CD4-positive, alpha-beta T cell (primary cell): ENCODE data around the gene DUOXA2. TPM values are rescaled to one million over a fixed set of nuclear protein-coding genes. Genes with fewer than 3 reads are reported as not detected.
A peak's percentile ranks its signal among the peaks of the same experiment; 100 is the strongest.

Experiments used
- ATAC-seq: fragments of 200-7000 bp; cut with Tn5 transposase; one replicate; pipeline ENCODE4 v1.10.0; 2022; ENCODE audit warnings: mild to moderate bottlenecking; ENCODE audit not compliant: poor library complexity
- CTCF ChIA-PET: fragments of 350-600 bp; sonication (Branson Sonifier 250); formaldehyde crosslinking; loops from one replicate; lab custom pipeline; 2021; ENCODE audit warnings: antibody characterized with exemption, inconsistent platforms; lab: Charles Lee
- POLR2A ChIA-PET: fragments of 350-600 bp; sonication (Branson Sonifier 250); formaldehyde crosslinking; loops from one replicate; lab custom pipeline; 2021; ENCODE audit warnings: antibody characterized with exemption, inconsistent platforms; lab: Charles Lee
- DNase-seq, 14 experiments: peaks; one replicate each; pipeline ENCODE4 v3.0.0-alpha.2; 2013 to 2020; ENCODE audit warnings: mixed read lengths in 2 of 14
- H3K27ac ChIP-seq, 2 donors: one replicate each; pipeline versions ENCODE4 v1.5.1 to v1.7.0; 2013; ENCODE audit warnings: low read length in 2 of 2, low read depth in 1 of 2, mild to moderate bottlenecking in 1 of 2
- H3K27me3 ChIP-seq, 2 experiments: 1 replicate in 1 of 2; 2 replicates in 1 of 2; pipeline versions ENCODE4 v1.6.1 to v1.7.0; 2013; ENCODE audit warnings: low read length in 2 of 2, control low read depth in 1 of 2, mild to moderate bottlenecking in 1 of 2, moderate library complexity in 1 of 2; ENCODE audit not compliant: insufficient read depth in 2 of 2, control insufficient read depth in 1 of 2
- H3K36me3 ChIP-seq: one replicate; pipeline ENCODE4 v1.6.1; 2013; ENCODE audit warnings: low read length, control low read depth; ENCODE audit not compliant: insufficient read depth
- H3K4me1 ChIP-seq: one replicate; pipeline ENCODE4 v1.6.1; 2013; ENCODE audit warnings: low read length, control low read depth; ENCODE audit not compliant: insufficient read depth
- H3K4me3 ChIP-seq: one replicate; pipeline ENCODE4 v1.5.1; 2013; ENCODE audit warnings: mild to moderate bottlenecking, low read length, moderate library complexity
- H3K9me3 ChIP-seq, 2 experiments: 1 replicate in 1 of 2; 2 replicates in 1 of 2; pipeline versions ENCODE4 v1.6.1 to v1.7.0; 2013; ENCODE audit warnings: low read length in 2 of 2, mild to moderate bottlenecking in 2 of 2, control low read depth in 1 of 2, moderate library complexity in 1 of 2; ENCODE audit not compliant: control insufficient read depth in 1 of 2, insufficient read depth in 1 of 2
- H3K27ac Mint-ChIP-seq: one replicate; pipeline ENCODE4 v1.8.0; 2020; ENCODE audit warnings: mixed read lengths
- H3K27me3 Mint-ChIP-seq: one replicate; pipeline ENCODE4 v1.8.0; 2021; ENCODE audit warnings: mixed read lengths
- H3K36me3 Mint-ChIP-seq: one replicate; pipeline ENCODE4 v1.8.0; 2021; ENCODE audit warnings: low read depth, mixed read lengths
- H3K4me1 Mint-ChIP-seq: one replicate; pipeline ENCODE4 v1.8.0; 2021; ENCODE audit warnings: low read depth, mixed read lengths
- H3K4me3 Mint-ChIP-seq: one replicate; pipeline ENCODE4 v1.8.0; 2020; ENCODE audit warnings: mild to moderate bottlenecking, mixed read lengths
- H3K9me3 Mint-ChIP-seq: one replicate; pipeline ENCODE4 v1.8.0; 2020; ENCODE audit warnings: mixed read lengths
- intact Hi-C, 2 experiments: fragments of 100-400 bp; cut with DNase I in 1 of 2; cut with micrococcal nuclease in 1 of 2; formaldehyde crosslinking; loops; one replicate each; pipeline versions ENCODE4 v1.15.1 to v1.9.0; 2023 to 2025; cut with DNase I, micrococcal nuclease
- total RNA-seq, 174 experiments: library from RNA in 2 of 174; stranded (reverse) in 2 of 174; gene quantifications; one replicate each; pipeline ENCODE4 v1.2.3 and lab custom pipeline; 2021 to 2026
- TF ChIP-seq, protein P1 (sequence below): fragments of 200-600 bp; IDR thresholded peaks from one replicate; pipeline ENCODE4 v1.8.0; 2022; ENCODE audit warnings: antibody characterized with exemption, mild to moderate bottlenecking

DUOXA2 gene
- total RNA-seq, 2 experiments from 2014 or later: not detected

DNA sequence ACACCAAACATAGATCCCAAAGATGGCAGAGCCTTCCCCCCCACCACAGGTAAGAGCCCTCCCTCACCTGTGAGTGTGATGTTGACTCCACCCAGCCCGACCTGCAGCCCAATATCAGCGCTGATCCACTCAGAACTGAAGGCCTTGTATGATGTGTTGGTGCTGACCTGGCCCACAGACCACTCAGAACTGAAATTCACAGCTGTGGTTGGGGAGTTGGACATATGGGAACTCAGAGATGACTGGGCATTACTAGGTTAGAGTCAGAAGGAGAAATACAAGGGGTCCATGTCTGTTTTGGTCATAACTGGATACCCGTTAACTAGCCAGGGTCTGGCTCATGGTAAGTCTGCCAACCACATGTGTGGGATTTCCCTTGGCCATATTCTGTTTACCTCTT lies 6.9 kb downstream of the DUOXA2 start:
- Histone ChIP-seq H3K27me3 (peaks cover 39 to 47% of the 10 kb centered on the region in 2 experiments), H3K4me1 (peaks cover 21% of the 10 kb centered on the region), H3K9me3 (peaks cover 0 to 11% of the 10 kb centered on the region in 2 experiments), H3K36me3 (no peaks in the 10 kb centered on the region), H3K27ac (no peak overlapping the region), H3K4me3 (no peak overlapping the region)
- Mint-ChIP-seq H3K27me3 (peaks cover 75% of the 10 kb centered on the region), H3K9me3 (no peaks in the 10 kb centered on the region), H3K4me1 (peaks cover 18% of the 10 kb centered on the region), H3K36me3 (no peaks in the 10 kb centered on the region), H3K27ac (no peak overlapping the region), H3K4me3 (no peak overlapping the region)
- TF ChIP-seq, protein P1, sequence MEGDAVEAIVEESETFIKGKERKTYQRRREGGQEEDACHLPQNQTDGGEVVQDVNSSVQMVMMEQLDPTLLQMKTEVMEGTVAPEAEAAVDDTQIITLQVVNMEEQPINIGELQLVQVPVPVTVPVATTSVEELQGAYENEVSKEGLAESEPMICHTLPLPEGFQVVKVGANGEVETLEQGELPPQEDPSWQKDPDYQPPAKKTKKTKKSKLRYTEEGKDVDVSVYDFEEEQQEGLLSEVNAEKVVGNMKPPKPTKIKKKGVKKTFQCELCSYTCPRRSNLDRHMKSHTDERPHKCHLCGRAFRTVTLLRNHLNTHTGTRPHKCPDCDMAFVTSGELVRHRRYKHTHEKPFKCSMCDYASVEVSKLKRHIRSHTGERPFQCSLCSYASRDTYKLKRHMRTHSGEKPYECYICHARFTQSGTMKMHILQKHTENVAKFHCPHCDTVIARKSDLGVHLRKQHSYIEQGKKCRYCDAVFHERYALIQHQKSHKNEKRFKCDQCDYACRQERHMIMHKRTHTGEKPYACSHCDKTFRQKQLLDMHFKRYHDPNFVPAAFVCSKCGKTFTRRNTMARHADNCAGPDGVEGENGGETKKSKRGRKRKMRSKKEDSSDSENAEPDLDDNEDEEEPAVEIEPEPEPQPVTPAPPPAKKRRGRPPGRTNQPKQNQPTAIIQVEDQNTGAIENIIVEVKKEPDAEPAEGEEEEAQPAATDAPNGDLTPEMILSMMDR: no peak
- ChIA-PET CTCF (no interaction called here), POLR2A (interaction anchor here (1.2 kb wide), 1 partner anchor 336 kb away, joined by 3 read pairs; no protein-coding TSS in a partner anchor)
- intact Hi-C loops: loop anchor here in 1 of 2 experiments (5.0 kb wide), 1 partner anchor 81 kb away; no protein-coding TSS in a partner anchor
- DNase-seq (no peak), ATAC-seq (no peak)

DNA sequence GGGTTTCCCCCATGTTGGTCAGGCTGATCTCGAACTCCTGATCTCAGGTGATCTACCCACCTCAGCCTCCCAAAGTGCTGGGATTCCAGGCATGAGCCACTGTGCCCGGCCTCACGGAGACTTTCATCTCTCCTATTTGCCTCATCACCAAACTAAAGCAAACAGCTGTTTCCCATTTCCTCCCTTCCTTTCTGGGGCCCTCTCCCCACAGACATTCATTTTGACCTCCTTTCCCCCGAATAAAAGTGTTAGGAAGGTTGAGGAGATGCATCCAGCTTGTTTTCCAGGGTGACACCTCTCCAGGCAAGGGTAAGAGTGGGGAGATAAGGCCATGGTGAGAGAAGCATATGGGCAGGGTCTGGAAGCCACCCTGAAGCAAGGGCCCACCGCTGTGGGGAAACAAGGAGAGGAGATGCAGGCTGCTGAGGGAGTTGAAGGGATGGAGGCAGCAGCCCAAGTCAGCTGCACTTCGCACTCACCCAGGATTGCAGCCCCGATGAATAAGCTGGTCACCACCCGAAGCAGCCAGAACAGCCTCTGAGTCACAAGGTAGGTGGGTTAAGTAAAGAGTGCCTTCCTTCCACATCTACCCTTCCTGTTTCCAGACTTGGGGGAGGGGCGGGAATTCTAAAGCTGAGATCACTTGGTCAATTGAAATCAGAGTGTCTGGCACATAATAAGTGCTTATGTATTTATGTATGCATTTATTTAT lies 7.7 kb downstream of the DUOXA2 start:
- Mint-ChIP-seq H3K4me1 (peaks cover 13% of the 10 kb centered on the region), H3K27ac (no peak overlapping the region), H3K4me3 (no peak overlapping the region), H3K36me3 (no peaks in the 10 kb centered on the region), H3K27me3 (peaks cover 72% of the 10 kb centered on the region), H3K9me3 (no peaks in the 10 kb centered on the region)
- Histone ChIP-seq H3K4me3 (no peak overlapping the region), H3K27ac (no peak overlapping the region), H3K4me1 (peaks cover 12% of the 10 kb centered on the region), H3K27me3 (peaks cover 34 to 44% of the 10 kb centered on the region in 2 experiments), H3K36me3 (no peaks in the 10 kb centered on the region), H3K9me3 (peaks cover 0 to 6% of the 10 kb centered on the region in 2 experiments)
- ATAC-seq (no peak), DNase-seq (peak in 1 of 14 experiments; percentile 38)
- ChIA-PET POLR2A (interaction anchor here (1.2 kb wide), 1 partner anchor 336 kb away, joined by 3 read pairs; no protein-coding TSS in a partner anchor), CTCF (no interaction called here)
- TF ChIP-seq, protein P1: no peak
- intact Hi-C loops: loop anchor here in 1 of 2 experiments (5.0 kb wide), 1 partner anchor 80 kb away; no protein-coding TSS in a partner anchor

GRCh38 chr15:45122719-45123118 lies 8.6 kb downstream of the DUOXA2 start:
- ChIA-PET CTCF (no interaction called here), POLR2A (no interaction called here)
- ATAC-seq: no peak
- H3K4me1 Mint-ChIP-seq: peaks cover 6% of the 10 kb centered on the region
- H3K4me3 Mint-ChIP-seq: no peak overlapping the region
- H3K27ac ChIP-seq: no peak overlapping the region
- H3K9me3 Mint-ChIP-seq: no peaks in the 10 kb centered on the region
- H3K4me1 ChIP-seq: peaks cover 4% of the 10 kb centered on the region
- peaks cover 30 to 40% of the 10 kb centered on the region in 2 experiments for H3K27me3 ChIP-seq
- H3K27ac Mint-ChIP-seq: no peak overlapping the region
- no peaks in the 10 kb centered on the region for H3K36me3 Mint-ChIP-seq
- peaks cover 68% of the 10 kb centered on the region for H3K27me3 Mint-ChIP-seq
- no peak overlapping the region for H3K4me3 ChIP-seq
- DNase-seq: no peak
- H3K36me3 ChIP-seq: no peaks in the 10 kb centered on the region
- TF ChIP-seq, protein P1: no peak
- peaks cover 0 to 2% of the 10 kb centered on the region in 2 experiments for H3K9me3 ChIP-seq
- intact Hi-C loops: loop anchor here in 1 of 2 experiments (5.0 kb wide), 1 partner anchor 80 kb away; no protein-coding TSS in a partner anchor
